Activated CD8-positive, alpha-beta memory T cell treated with anti-CD3 and anti-CD28 coated beads, Interleukin-2, amount 50 U/mL, for 48 hours (primary cell): ENCODE results near the gene SPNS3.
A peak's percentile ranks its signal among the peaks of the same experiment; 100 is the strongest.

ENCODE experiments used
- DNase-seq: peaks from one replicate; pipeline ENCODE4 v3.0.0-alpha.2; 2020

Gene SPNS3

GRCh38 chr17:4433515-4434031 lies at the start of gene SPNS3:
TSS of gene SPNS3 (plus strand) at chr17:4433940. CDS start at chr17:4433968, 28 bp downstream.
- peak; percentile 76 for DNase-seq

GRCh38 chr17:4386406-4386805 lies 47.3 kb upstream of the SPNS3 start:
- no peak for DNase-seq

- no peak for DNase-seq
Observed at GRCh38 chr17:4387137-4387536, 46.6 kb upstream of the SPNS3 start.

- no peak for DNase-seq
Observed at GRCh38 chr17:4389079-4389478, 44.7 kb upstream of the SPNS3 start.

GRCh38 chr17:4393806-4394205 lies 39.9 kb upstream of the SPNS3 start:
- no peak for DNase-seq

- DNase-seq: no peak
Observed at GRCh38 chr17:4394208-4395110, 39.3 kb upstream of the SPNS3 start.

- no peak for DNase-seq
Observed at GRCh38 chr17:4395111-4395478, 38.6 kb upstream of the SPNS3 start.

- DNase-seq: no peak
Observed at GRCh38 chr17:4397840-4398239, 35.9 kb upstream of the SPNS3 start.

- DNase-seq: no peak
Observed at GRCh38 chr17:4405038-4405669, 28.6 kb upstream of the SPNS3 start.

- DNase-seq: no peak
Observed at GRCh38 chr17:4405699-4406098, 28.0 kb upstream of the SPNS3 start.

GRCh38 chr17:4406386-4406785 lies 27.4 kb upstream of the SPNS3 start:
- DNase-seq: no peak

- no peak for DNase-seq
Observed at GRCh38 chr17:4407216-4407615, 26.5 kb upstream of the SPNS3 start.

- DNase-seq: no peak
Observed at GRCh38 chr17:4407851-4408250, 25.9 kb upstream of the SPNS3 start.

- no peak for DNase-seq
Observed at GRCh38 chr17:4409659-4410058, 24.1 kb upstream of the SPNS3 start.

- DNase-seq: no peak
Observed at GRCh38 chr17:4411201-4411600, 22.5 kb upstream of the SPNS3 start.

- DNase-seq: peak; percentile 99
Observed at GRCh38 chr17:4412933-4413831, 20.6 kb upstream of the SPNS3 start.

GRCh38 chr17:4417129-4417667 lies 16.5 kb upstream of the SPNS3 start:
- no peak for DNase-seq

GRCh38 chr17:4420692-4421131 lies 13.0 kb upstream of the SPNS3 start:
- peak; percentile 67 for DNase-seq

GRCh38 chr17:4422864-4423263 lies 10.9 kb upstream of the SPNS3 start:
- no peak for DNase-seq

- DNase-seq: no peak
Observed at GRCh38 chr17:4425398-4425797, 8.3 kb upstream of the SPNS3 start.

- DNase-seq: no peak
Observed at GRCh38 chr17:4426499-4427208, 7.1 kb upstream of the SPNS3 start.

- no peak for DNase-seq
Observed at GRCh38 chr17:4427505-4427904, 6.2 kb upstream of the SPNS3 start.
